Mesenchymal stem cell (in vitro differentiated cells and primary cell): ENCODE results near the gene BUD31.

Experiments used
- DNase-seq: peaks from one replicate; pipeline ENCODE4 v3.0.0-alpha.2; 2013
- H2AFZ ChIP-seq: one replicate; pipeline ENCODE4 v1.6.1; 2013; ENCODE audit warnings: low read depth, mild to moderate bottlenecking, control low read depth, inconsistent platforms, low read length, moderate library complexity
- H2AK5ac ChIP-seq: 2 replicates; pipeline ENCODE4 v1.6.1; 2013; ENCODE audit warnings: low read length, moderate library complexity, mild to moderate bottlenecking, inconsistent platforms; ENCODE audit not compliant: severe bottlenecking
- H2BK120ac ChIP-seq: one replicate; pipeline ENCODE4 v1.6.1; 2013; ENCODE audit warnings: low read depth, mild to moderate bottlenecking, inconsistent platforms, low read length, moderate library complexity
- H2BK12ac ChIP-seq, 2 experiments: one replicate each; pipeline ENCODE4 v1.6.1; 2013; ENCODE audit warnings: inconsistent platforms in 2 of 2, low read length in 2 of 2, mild to moderate bottlenecking in 2 of 2, moderate library complexity in 2 of 2, control low read depth in 1 of 2
- H2BK15ac ChIP-seq: one replicate; pipeline ENCODE4 v1.6.1; 2013; ENCODE audit warnings: mild to moderate bottlenecking, low read depth, inconsistent platforms; ENCODE audit not compliant: poor library complexity, severe bottlenecking
- H2BK5ac ChIP-seq: 2 replicates; pipeline ENCODE4 v1.6.1; 2013; ENCODE audit warnings: low read depth, mild to moderate bottlenecking, low read length, control low read depth, inconsistent platforms; ENCODE audit not compliant: poor library complexity, severe bottlenecking
- H3K14ac ChIP-seq, 2 experiments: one replicate each; pipeline ENCODE4 v1.6.1; 2013; ENCODE audit warnings: inconsistent platforms in 2 of 2, low read length in 2 of 2, control low read depth in 1 of 2, mild to moderate bottlenecking in 1 of 2, moderate library complexity in 1 of 2
- H3K18ac ChIP-seq, 2 experiments: one replicate each; pipeline ENCODE4 v1.6.1; 2013; ENCODE audit warnings: inconsistent platforms in 2 of 2, low read length in 2 of 2, control low read depth in 1 of 2, low read depth in 1 of 2, mild to moderate bottlenecking in 1 of 2
- H3K23ac ChIP-seq, 2 experiments: one replicate each; pipeline ENCODE4 v1.6.1; 2013; ENCODE audit warnings: inconsistent platforms in 2 of 2, low read length in 2 of 2, mild to moderate bottlenecking in 2 of 2, moderate library complexity in 2 of 2, control low read depth in 1 of 2
- H3K27ac ChIP-seq: 2 replicates; pipeline ENCODE4 v1.5.1; 2013; ENCODE audit warnings: mild to moderate bottlenecking, moderate library complexity, low read length, control low read depth, inconsistent platforms; ENCODE audit not compliant: poor library complexity, severe bottlenecking
- H3K27me3 ChIP-seq, 2 experiments: 2 replicates each; pipeline versions ENCODE4 v1.6.1 to v1.7.0; 2013; ENCODE audit warnings: low read length in 2 of 2, mild to moderate bottlenecking in 2 of 2, moderate library complexity in 2 of 2, control low read depth in 1 of 2, inconsistent platforms in 1 of 2; ENCODE audit not compliant: control insufficient read depth in 1 of 2, insufficient read depth in 1 of 2
- H3K36me3 ChIP-seq, 2 experiments: 2 replicates each; pipeline versions ENCODE4 v1.6.1 to v1.7.0; 2013; ENCODE audit warnings: low read length in 2 of 2, control low read depth in 1 of 2, inconsistent platforms in 1 of 2, low read depth in 1 of 2, mild to moderate bottlenecking in 1 of 2; ENCODE audit not compliant: insufficient read depth in 2 of 2, control insufficient read depth in 1 of 2
- H3K4ac ChIP-seq, 2 experiments: one replicate each; pipeline ENCODE4 v1.6.1; 2013; ENCODE audit warnings: inconsistent platforms in 2 of 2, low read length in 2 of 2, mild to moderate bottlenecking in 2 of 2, moderate library complexity in 2 of 2, control low read depth in 1 of 2, low read depth in 1 of 2
- H3K4me1 ChIP-seq: 2 replicates; pipeline ENCODE4 v1.6.1; 2013; ENCODE audit warnings: low read depth, low read length, control low read depth; ENCODE audit not compliant: control insufficient read depth, insufficient read depth
- H3K4me2 ChIP-seq: 2 replicates; pipeline ENCODE4 v1.6.1; 2013; ENCODE audit warnings: low read length, mild to moderate bottlenecking, inconsistent platforms; ENCODE audit not compliant: poor library complexity, severe bottlenecking
- H3K4me3 ChIP-seq, 2 experiments: 2 replicates each; pipeline versions ENCODE4 v1.5.1 to v1.7.0; 2013; ENCODE audit warnings: low read length in 2 of 2, mild to moderate bottlenecking in 2 of 2, control low read depth in 1 of 2, low read depth in 1 of 2; ENCODE audit not compliant: insufficient read depth in 1 of 2
- H3K79me1 ChIP-seq: replicated peaks from 2 replicates; pipeline ENCODE4 v1.6.1; 2013; ENCODE audit warnings: mild to moderate bottlenecking, control low read depth, low read length, inconsistent platforms; ENCODE audit not compliant: poor library complexity, severe bottlenecking
- H3K9ac ChIP-seq: 2 replicates; pipeline ENCODE4 v1.7.0; 2013; ENCODE audit warnings: mild to moderate bottlenecking, low read length, moderate library complexity
- H3K9me3 ChIP-seq: 2 replicates; pipeline ENCODE4 v1.7.0; 2013; ENCODE audit warnings: mild to moderate bottlenecking, low read length; ENCODE audit not compliant: control insufficient read depth
- H4K8ac ChIP-seq: one replicate; pipeline ENCODE4 v1.6.1; 2013; ENCODE audit warnings: inconsistent platforms, mild to moderate bottlenecking, low read length, moderate library complexity
- H4K91ac ChIP-seq: one replicate; pipeline ENCODE4 v1.6.1; 2013; ENCODE audit warnings: mild to moderate bottlenecking, low read length, inconsistent platforms
- WGBS: methylation state at CpG from one replicate; pipeline ENCODE4 v1.1.7; 2013; ENCODE audit warnings: mixed read lengths; 5-methylcytosine and 5-hydroxymethylcytosine counted together

BUD31 gene

GRCh38 chr7:99383203-99383602 is 25.6 kb upstream of the BUD31 start:
- Histone ChIP-seq H3K4me3 (no peak overlapping the region), H3K9me3 (no peaks in the 10 kb centered on the region)
- over 99% methylated on average over 10 of the region's 10 CpGs for WGBS

GRCh38 chr7:99383791-99384370 is 24.9 kb upstream of the BUD31 start:
- no peak overlapping the region for H3K4me2 ChIP-seq
- H4K8ac ChIP-seq, result no peak overlapping the region
- H2BK12ac ChIP-seq, result peak overlapping the region in 1 of 2 experiments; percentile 18
- H3K27ac ChIP-seq, result no peak overlapping the region
- H3K4me3 ChIP-seq, result no peak overlapping the region
- no peak overlapping the region for H4K91ac ChIP-seq
- H3K27me3 ChIP-seq, result no peaks in the 10 kb centered on the region
- H2AK5ac ChIP-seq, result no peak overlapping the region
- no peak overlapping the region for H3K4ac ChIP-seq
- H2AFZ ChIP-seq, result no peak overlapping the region
- no peaks in the 10 kb centered on the region for H3K9me3 ChIP-seq
- peaks cover 36% of the 10 kb centered on the region for H3K4me1 ChIP-seq
- no peak overlapping the region for H2BK5ac ChIP-seq
- H2BK15ac ChIP-seq, result no peak overlapping the region
- H3K79me1 ChIP-seq, result peaks cover 36% of the 10 kb centered on the region
- 94% methylated on average over 13 of the region's 13 CpGs for WGBS
- H3K9ac ChIP-seq, result no peak overlapping the region
- no peak overlapping the region for H3K14ac ChIP-seq
- no peak overlapping the region for H2BK120ac ChIP-seq
- H3K18ac ChIP-seq, result no peak overlapping the region
- no peak for DNase-seq
- peaks cover 53 to 61% of the 10 kb centered on the region in 2 experiments for H3K36me3 ChIP-seq
- no peak overlapping the region for H3K23ac ChIP-seq

More at GRCh38 chr7:99383203-99383602, 25.6 kb upstream of the BUD31 start:
- Histone ChIP-seq H3K4me1 (peaks cover 36% of the 10 kb centered on the region), H3K4ac (no peak overlapping the region), H3K27ac (no peak overlapping the region), H3K23ac (no peak overlapping the region), H3K79me1 (peaks cover 34% of the 10 kb centered on the region), H2AFZ (no peak overlapping the region), H4K91ac (no peak overlapping the region), H4K8ac (no peak overlapping the region), H3K27me3 (no peaks in the 10 kb centered on the region), H3K9ac (no peak overlapping the region), H3K36me3 (peaks cover 49 to 59% of the 10 kb centered on the region in 2 experiments), H2BK120ac (no peak overlapping the region), H2BK15ac (no peak overlapping the region), H3K18ac (no peak overlapping the region), H2BK12ac (no peak overlapping the region), H2AK5ac (no peak overlapping the region), H3K4me2 (no peak overlapping the region), H2BK5ac (no peak overlapping the region), H3K14ac (no peak overlapping the region)
- DNase-seq, result no peak

GRCh38 chr7:99384523-99384922 is 24.2 kb upstream of the BUD31 start:
- Histone ChIP-seq H2BK120ac (no peak overlapping the region), H2BK5ac (no peak overlapping the region), H3K4me1 (peaks cover 32% of the 10 kb centered on the region), H2BK15ac (no peak overlapping the region), H3K4me3 (no peak overlapping the region), H3K23ac (no peak overlapping the region), H2AK5ac (no peak overlapping the region), H3K27me3 (no peaks in the 10 kb centered on the region), H3K4ac (no peak overlapping the region), H3K18ac (no peak overlapping the region), H3K4me2 (no peak overlapping the region), H3K9ac (no peak overlapping the region), H3K27ac (no peak overlapping the region), H2BK12ac (peak overlapping the region in 1 of 2 experiments; percentile 3), H3K9me3 (no peaks in the 10 kb centered on the region), H3K14ac (no peak overlapping the region), H4K91ac (no peak overlapping the region), H3K79me1 (peaks cover 36% of the 10 kb centered on the region), H4K8ac (no peak overlapping the region), H2AFZ (no peak overlapping the region), H3K36me3 (peaks cover 58 to 68% of the 10 kb centered on the region in 2 experiments)
- WGBS, result 86% methylated on average over 2 of the region's 4 CpGs
- no peak for DNase-seq

GRCh38 chr7:99385564-99385963 is 23.2 kb upstream of the BUD31 start:
- H3K27me3 ChIP-seq, result no peaks in the 10 kb centered on the region

More at GRCh38 chr7:99385564-99385963, 23.2 kb upstream of the BUD31 start:
- no peaks in the 10 kb centered on the region for H3K9me3 ChIP-seq
- H4K91ac ChIP-seq, result no peak overlapping the region
- H3K4me3 ChIP-seq, result no peak overlapping the region
- no peak overlapping the region for H2BK5ac ChIP-seq
- no peak overlapping the region for H3K4me2 ChIP-seq
- H3K79me1 ChIP-seq, result peaks cover 34% of the 10 kb centered on the region
- no peak overlapping the region for H2BK15ac ChIP-seq
- DNase-seq, result no peak
- H2BK120ac ChIP-seq, result no peak overlapping the region
- no peak overlapping the region for H2AFZ ChIP-seq
- H3K4ac ChIP-seq, result no peak overlapping the region
- no peak overlapping the region for H3K9ac ChIP-seq
- H3K27ac ChIP-seq, result no peak overlapping the region
- 93% methylated on average over 8 of the region's 8 CpGs for WGBS
- no peak overlapping the region for H2AK5ac ChIP-seq
- no peak overlapping the region for H4K8ac ChIP-seq
- H3K23ac ChIP-seq, result no peak overlapping the region
- H3K18ac ChIP-seq, result no peak overlapping the region
- H2BK12ac ChIP-seq, result peak overlapping the region in 1 of 2 experiments; percentile 54
- no peak overlapping the region for H3K14ac ChIP-seq
- peaks cover 24% of the 10 kb centered on the region for H3K4me1 ChIP-seq
- peaks cover 69 to 75% of the 10 kb centered on the region in 2 experiments for H3K36me3 ChIP-seq
